Activated B cell treated with CpG ODN at 0.5 μM for 24 hours (primary cell): Measurements from ENCODE around the gene RHOD. TPM values are rescaled to one million over a fixed set of nuclear protein-coding genes. Genes with fewer than 3 reads are reported as not detected.

ENCODE experiments used
- ATAC-seq: fragments of 200-7000 bp; cut with Tn5 transposase; one replicate; pipeline ENCODE4 v1.10.0; 2021; ENCODE audit warnings: low read depth, mild to moderate bottlenecking, moderate library complexity
- CTCF ChIA-PET: fragments of 350-600 bp; sonication (Branson Sonifier 250); formaldehyde crosslinking; loops from one replicate; lab custom pipeline; 2021; ENCODE audit warnings: antibody characterized with exemption; lab: Charles Lee
- POLR2A ChIA-PET: fragments of 350-600 bp; sonication (Branson Sonifier 250); formaldehyde crosslinking; loops from one replicate; lab custom pipeline; 2021; ENCODE audit warnings: antibody characterized with exemption; lab: Charles Lee
- DNase-seq: peaks from one replicate; pipeline ENCODE4 v3.0.0; 2022
- H3K27ac Mint-ChIP-seq: one replicate; pipeline ENCODE4 v1.8.0; 2020; ENCODE audit warnings: mixed read lengths
- H3K27me3 Mint-ChIP-seq: one replicate; pipeline ENCODE4 v1.8.0; 2021; ENCODE audit warnings: mixed read lengths
- H3K36me3 Mint-ChIP-seq: one replicate; pipeline ENCODE4 v1.8.0; 2021; ENCODE audit warnings: low read depth, mixed read lengths
- H3K4me1 Mint-ChIP-seq: one replicate; pipeline ENCODE4 v1.8.0; 2021; ENCODE audit warnings: mixed read lengths
- H3K4me3 Mint-ChIP-seq: one replicate; pipeline ENCODE4 v1.8.0; 2020; ENCODE audit warnings: mild to moderate bottlenecking, mixed read lengths
- H3K9me3 Mint-ChIP-seq: one replicate; pipeline ENCODE4 v1.8.0; 2020; ENCODE audit warnings: mixed read lengths
- CTCF ChIP-seq: fragments of 200-600 bp; IDR thresholded peaks from one replicate; pipeline ENCODE4 v1.8.0; 2022; ENCODE audit warnings: antibody characterized with exemption, mild to moderate bottlenecking
- intact Hi-C: fragments of 100-400 bp; cut with micrococcal nuclease; formaldehyde crosslinking; loops from one replicate; pipeline ENCODE4 v1.15.1; 2024
- total RNA-seq: library from RNA; stranded (reverse); gene quantifications from 2 replicates; pipeline ENCODE4 v1.2.3, GENCODE V29; 2022

RHOD gene
- total RNA-seq, 1 donor from 2014 or later: not detected

DNA sequence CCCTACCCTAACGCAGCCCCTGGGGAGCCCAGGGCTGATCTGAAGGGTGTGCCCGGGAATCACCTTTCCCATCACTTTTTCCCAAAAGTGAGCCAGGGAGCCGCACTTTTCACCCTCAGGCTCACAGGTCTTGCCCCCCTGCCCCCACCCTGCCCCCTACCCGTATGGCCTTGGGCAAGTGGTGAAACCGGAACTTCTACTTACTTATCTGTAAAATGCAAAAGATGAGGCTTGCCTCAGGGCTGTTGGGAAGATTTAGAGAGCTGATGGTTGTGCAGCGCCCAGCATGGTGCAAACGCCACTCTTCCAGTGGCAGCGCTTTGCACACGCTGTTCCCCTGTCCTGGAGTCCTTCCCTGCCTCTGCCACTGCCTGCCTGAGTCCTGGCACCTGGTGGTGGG, 25.7 kb upstream of the RHOD start:
- intact Hi-C loops: no loop called here
- H3K27ac Mint-ChIP-seq: no peak overlapping the region
- H3K4me3 Mint-ChIP-seq: no peak overlapping the region
- DNase-seq (no peak), ATAC-seq (no peak)
- H3K36me3 Mint-ChIP-seq: no peaks in the 10 kb centered on the region
- no peaks in the 10 kb centered on the region for H3K9me3 Mint-ChIP-seq
- ChIA-PET CTCF (no interaction called here), POLR2A (no interaction called here)
- peaks cover 44% of the 10 kb centered on the region for H3K27me3 Mint-ChIP-seq
- no peak for TF ChIP-seq CTCF
- H3K4me1 Mint-ChIP-seq: peaks cover 34% of the 10 kb centered on the region

DNA sequence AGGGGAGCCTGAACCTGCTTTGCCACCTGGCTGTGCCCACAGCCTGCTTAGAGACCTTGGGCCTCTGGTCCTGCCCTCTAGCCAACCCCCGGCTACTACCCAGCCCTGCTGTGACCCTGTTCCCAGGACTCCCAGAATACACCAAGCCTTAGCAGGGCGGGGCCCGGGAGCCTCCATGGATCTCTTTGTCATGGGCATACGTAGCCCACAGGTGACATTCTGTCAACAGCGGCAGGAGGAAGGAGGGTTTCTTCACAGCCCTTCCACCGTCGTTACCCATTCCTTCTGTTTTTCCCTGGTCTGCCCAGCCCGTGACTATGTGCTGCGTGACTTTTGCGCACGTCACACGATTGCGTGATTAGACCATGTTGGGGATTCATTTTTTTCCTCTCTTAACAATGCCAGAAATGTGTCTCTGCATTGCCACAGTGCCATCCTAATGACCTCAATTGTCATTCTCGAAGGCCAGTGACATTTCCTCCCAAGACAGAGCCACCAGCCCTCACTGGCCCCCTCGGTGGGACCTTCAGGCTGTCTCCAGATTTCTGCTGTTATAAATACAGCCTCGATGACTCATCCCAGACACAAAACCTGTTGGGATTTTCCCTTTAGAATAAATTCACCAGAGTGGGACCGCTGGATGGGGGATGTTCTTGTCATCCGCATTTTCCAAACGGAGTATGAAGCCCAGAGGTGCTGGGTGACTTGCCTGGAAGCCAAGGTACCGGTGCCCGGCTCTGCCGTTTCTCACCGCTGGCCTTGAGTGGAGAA, 24.7 kb upstream of the RHOD start:
- CTCF ChIA-PET: no interaction called here
- Mint-ChIP-seq H3K4me1 (peaks cover 33% of the 10 kb centered on the region), H3K9me3 (no peaks in the 10 kb centered on the region), H3K4me3 (no peak overlapping the region), H3K27ac (no peak overlapping the region), H3K36me3 (no peaks in the 10 kb centered on the region), H3K27me3 (peaks cover 48% of the 10 kb centered on the region)
- intact Hi-C loops: no loop called here
- POLR2A ChIA-PET: no interaction called here
- no peak for TF ChIP-seq CTCF
- DNase-seq (no peak), ATAC-seq (no peak)

- Mint-ChIP-seq H3K9me3 (no peaks in the 10 kb centered on the region), H3K36me3 (no peaks in the 10 kb centered on the region), H3K4me3 (no peak overlapping the region), H3K4me1 (peaks cover 23% of the 10 kb centered on the region), H3K27ac (no peak overlapping the region), H3K27me3 (peaks cover 50% of the 10 kb centered on the region)
- CTCF ChIA-PET: no interaction called here
- POLR2A ChIA-PET: no interaction called here
- TF ChIP-seq CTCF: no peak
- intact Hi-C loops: no loop called here
- ATAC-seq: no peak
- no peak for DNase-seq
Measured at GRCh38 chr11:67032830-67033551, 23.7 kb upstream of the RHOD start.

GRCh38 chr11:67033661-67034166, 22.9 kb upstream of the RHOD start:
- H3K27me3 Mint-ChIP-seq: peaks cover 52% of the 10 kb centered on the region
- no peak overlapping the region for H3K4me3 Mint-ChIP-seq
- CTCF ChIA-PET: no interaction called here
- H3K4me1 Mint-ChIP-seq: peaks cover 16% of the 10 kb centered on the region
- no peak overlapping the region for H3K27ac Mint-ChIP-seq
- H3K36me3 Mint-ChIP-seq: no peaks in the 10 kb centered on the region
- intact Hi-C loops: no loop called here
- no peaks in the 10 kb centered on the region for H3K9me3 Mint-ChIP-seq
- no peak for TF ChIP-seq CTCF
- no peak for ATAC-seq
- POLR2A ChIA-PET: no interaction called here
- no peak for DNase-seq

DNA sequence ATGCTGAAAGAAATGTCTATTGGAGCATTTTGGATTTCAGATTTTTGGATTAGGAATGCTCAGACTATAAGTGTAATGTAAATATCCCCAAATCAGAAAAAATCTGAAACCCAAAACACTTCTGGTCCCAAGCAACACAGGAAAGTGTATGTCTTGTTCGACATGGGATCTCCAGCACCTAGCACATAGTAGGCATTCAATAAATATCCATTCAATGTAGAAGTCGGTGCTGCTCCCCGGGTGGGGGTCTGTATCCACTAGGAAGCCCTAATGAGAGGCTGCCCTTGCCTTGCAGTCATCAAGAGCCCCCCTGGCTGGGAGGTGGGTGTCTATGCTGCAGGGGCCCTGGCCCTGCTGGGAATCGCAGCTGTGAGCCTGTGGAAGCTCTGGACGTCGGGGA, 22.3 kb upstream of the RHOD start:
- H3K4me1 Mint-ChIP-seq: peaks cover 14% of the 10 kb centered on the region
- H3K27me3 Mint-ChIP-seq: peaks cover 49% of the 10 kb centered on the region
- intact Hi-C loops: no loop called here
- ATAC-seq (no peak), DNase-seq (no peak)
- POLR2A ChIA-PET: no interaction called here
- H3K4me3 Mint-ChIP-seq: no peak overlapping the region
- H3K36me3 Mint-ChIP-seq: no peaks in the 10 kb centered on the region
- TF ChIP-seq CTCF: no peak
- no peaks in the 10 kb centered on the region for H3K9me3 Mint-ChIP-seq
- CTCF ChIA-PET: no interaction called here
- H3K27ac Mint-ChIP-seq: no peak overlapping the region
